Bronchial smooth muscle cell (primary cell): ENCODE measurements around the gene VAMP2. TPM values are rescaled to one million over a fixed set of nuclear protein-coding genes. Genes with fewer than 3 reads are reported as not detected.

Experiments
- total RNA-seq: library from RNA; depleted of rRNA; stranded (reverse); fragments of >200 nt; gene quantifications from 2 replicates; pipeline ENCODE4 v1.2.1, GENCODE V29; 2014

Gene VAMP2, protein sequence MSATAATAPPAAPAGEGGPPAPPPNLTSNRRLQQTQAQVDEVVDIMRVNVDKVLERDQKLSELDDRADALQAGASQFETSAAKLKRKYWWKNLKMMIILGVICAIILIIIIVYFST
- total RNA-seq, result 3.2 and 3.5 TPM in 2 replicates

DNA sequence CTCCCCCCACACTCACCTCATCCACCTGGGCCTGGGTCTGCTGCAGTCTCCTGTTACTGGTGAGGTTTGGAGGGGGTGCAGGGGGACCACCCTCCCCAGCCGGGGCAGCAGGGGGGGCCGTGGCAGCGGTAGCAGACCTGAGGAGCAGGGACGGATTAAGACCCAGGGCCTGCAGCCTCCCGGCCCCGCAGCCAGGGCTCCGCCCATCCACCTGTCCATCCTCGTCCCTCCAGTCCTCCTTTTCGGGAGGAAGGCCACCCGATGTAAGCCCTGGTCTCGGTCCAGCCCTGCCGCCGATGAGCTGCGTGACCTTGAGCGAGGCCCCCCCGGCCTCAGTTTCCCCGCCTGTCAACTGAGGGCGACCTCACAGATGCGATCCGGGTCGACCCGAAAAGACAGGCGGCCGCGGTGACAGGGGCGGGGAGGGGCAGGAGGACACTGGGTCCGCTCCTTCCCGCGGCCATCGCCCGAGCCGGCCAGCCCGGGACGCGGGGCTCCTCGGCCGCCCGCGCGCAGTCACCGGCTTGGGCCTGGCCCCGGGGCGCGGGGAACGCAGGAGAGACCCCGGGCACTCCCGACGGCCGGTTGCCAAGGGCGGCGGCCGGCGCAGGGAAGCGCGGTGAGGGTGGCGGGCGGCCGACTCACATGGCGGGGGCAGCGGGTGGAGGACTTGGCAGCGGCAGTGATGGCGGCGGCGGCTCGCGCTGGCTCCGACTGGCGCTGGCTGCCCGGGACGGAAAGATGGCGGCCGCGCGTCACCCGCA, at the start of gene VAMP2:
Gene VAMP2, minus strand, starts transcription at position 716 of the 764 bp plus-strand sequence. Its CDS starts 69 bp downstream, at position 647.

DNA sequence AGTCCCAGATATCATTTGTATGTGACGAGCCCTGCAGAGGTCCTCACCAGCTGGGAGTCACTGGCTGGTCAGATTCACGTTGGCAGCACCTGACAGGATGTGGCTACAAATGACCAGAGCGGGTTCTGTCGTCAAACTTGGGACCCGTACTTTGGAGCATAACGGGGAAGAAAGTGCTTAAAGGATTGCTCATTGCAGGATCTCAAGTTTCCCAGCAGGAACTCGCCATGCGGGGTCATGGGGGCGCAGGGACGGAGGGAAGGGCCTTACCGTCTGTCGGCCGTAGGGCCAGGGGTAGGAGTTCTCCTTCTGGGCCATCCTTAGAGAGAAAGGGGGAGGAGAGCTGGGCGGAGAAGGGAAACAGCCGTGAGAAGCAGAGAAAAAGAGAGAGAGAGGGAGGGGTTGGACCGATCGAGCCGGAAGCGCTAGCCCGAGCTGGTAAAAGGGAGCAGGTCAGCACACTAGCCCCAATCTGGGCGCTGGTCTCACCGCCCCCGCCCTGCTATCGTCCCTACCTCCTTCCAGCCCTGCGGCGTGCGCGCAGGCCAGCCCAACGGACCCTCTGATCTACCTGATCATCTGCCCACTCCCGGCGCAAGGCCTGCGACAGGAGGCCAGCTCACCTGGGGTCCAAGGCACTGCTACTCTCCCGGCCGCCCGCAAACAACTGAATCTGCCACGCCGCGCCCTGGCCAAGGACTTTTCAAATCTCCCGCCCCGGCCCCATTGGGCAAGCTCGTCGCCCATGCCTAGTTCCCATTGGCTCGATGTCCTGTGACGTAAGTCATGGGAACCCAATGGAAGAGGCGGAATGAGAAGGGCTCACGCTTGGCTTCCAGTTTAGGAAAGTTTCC, 47.4 kb upstream of the VAMP2 start, which contains the start of gene AURKB:
Gene AURKB, minus strand, starts transcription at position 669 of the 854 bp plus-strand sequence. Its CDS starts 351 bp downstream, at position 318.

DNA sequence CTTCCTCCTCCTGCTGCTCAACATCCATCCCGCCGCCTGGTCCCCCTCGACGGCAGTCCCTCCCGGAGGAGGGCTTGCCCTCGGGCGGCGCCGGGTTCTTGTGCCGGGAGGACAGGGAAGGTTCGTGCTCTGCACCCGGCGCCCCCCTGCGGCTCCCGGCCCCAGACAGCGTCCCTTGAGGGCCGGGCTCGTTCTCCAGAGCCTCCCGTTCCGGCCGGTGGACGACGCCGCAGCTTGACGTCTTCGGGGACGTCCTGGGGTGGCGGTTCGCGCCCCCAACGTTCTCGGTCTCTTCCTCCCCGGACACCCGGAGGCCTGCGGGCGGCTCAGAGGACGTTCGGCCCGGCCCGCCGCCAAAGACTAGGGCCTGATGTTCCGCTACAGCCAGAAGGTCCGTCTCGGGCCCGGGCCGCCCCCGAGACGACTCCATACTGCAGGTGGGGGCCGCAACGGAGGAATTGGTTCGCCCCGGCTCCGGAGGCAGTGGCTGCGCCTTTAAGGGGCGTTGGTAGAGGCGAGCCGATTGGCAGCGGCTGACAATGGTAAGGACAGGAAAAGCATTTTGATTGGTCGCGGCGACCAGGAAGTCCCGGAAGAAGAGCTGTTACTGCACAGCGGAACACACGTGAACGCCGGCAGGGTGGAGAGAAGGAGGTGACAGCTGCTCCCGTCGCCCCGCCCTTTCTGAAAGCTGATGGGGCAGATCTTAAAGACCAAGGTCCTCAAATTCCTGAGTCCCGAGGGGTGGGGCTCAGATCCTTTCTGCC, 27.1 kb upstream of the VAMP2 start, which contains the start of gene BORCS6:
Gene BORCS6, minus strand, starts transcription at position 470 of the 767 bp plus-strand sequence. Its CDS starts 40 bp downstream, at position 430.

DNA sequence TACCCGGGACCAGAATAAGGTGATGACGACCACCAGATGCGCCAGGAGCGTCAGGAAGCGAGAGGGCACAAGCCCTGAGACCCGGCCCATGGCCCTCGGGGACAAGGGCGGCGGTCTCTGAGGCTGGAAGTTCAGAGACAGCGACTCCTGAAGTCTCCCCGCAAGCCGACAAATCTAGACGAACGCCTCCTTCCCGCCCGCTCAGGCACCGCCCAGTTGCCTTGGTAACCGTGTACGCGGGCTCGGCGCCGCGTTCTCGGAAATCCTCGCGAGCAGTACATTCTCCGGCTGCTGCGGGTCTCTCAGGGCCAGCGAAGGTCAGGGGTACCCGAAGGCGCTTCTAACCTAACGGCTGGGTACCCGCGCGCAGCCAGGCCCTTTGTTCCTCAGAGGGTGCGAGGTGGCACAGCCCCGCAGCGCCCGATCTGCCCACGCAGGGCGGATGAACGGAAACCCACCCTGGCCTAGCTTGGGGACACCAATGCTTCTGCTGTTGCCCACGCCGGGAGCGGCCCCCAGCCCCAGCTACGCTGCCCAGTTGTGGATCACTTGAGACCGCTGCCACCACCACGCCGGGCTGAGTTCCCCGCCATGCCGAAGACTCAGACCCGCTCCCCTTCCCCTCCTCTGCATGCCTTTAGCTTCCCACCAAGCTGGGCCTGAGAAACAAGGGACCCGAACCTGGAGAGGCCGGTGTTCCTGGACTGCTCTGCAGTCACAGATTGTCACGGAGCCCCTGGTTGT, 13.6 kb upstream of the VAMP2 start, which contains the start of gene TMEM107:
Gene TMEM107, minus strand, starts transcription at position 184 of the 744 bp plus-strand sequence. Its CDS starts 94 bp downstream, at position 90.

DNA sequence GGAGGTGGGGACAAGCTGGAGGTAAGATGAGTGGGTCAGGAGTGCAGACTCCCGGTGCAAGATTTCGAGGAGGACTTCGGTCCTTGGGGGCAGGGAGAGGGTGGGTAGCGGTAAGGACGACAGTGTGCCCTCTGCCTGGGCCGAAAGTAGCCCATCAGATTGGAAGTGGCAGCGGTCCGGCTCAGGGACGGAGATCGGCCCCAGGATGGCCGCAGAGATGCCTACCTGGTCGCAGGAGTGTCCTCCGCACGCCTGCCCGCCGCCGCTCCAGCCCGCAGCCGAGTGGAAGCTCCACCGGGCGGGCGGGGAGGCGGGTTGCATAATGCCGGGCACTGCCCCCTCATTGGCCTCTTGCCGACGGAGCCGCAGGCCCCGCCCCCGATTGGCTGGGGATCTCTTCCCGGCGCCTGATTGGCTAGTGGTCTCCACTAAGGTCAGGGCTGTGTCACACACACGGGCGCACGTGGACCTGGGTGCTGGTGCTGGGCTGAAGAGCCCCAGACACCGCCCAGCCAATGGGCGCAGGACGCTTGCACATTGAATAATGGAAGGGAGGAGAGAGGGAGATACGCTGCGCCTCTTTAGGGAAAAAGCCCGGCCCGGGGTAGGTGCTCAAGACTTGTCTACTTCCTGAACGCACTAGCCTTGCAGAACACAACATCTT, 10.5 kb downstream of the VAMP2 start, which contains the start of gene PER1:
Gene PER1, minus strand, starts transcription at position 293 of the 664 bp plus-strand sequence. CDS start 1,698 bp downstream, outside the sequence.

DNA sequence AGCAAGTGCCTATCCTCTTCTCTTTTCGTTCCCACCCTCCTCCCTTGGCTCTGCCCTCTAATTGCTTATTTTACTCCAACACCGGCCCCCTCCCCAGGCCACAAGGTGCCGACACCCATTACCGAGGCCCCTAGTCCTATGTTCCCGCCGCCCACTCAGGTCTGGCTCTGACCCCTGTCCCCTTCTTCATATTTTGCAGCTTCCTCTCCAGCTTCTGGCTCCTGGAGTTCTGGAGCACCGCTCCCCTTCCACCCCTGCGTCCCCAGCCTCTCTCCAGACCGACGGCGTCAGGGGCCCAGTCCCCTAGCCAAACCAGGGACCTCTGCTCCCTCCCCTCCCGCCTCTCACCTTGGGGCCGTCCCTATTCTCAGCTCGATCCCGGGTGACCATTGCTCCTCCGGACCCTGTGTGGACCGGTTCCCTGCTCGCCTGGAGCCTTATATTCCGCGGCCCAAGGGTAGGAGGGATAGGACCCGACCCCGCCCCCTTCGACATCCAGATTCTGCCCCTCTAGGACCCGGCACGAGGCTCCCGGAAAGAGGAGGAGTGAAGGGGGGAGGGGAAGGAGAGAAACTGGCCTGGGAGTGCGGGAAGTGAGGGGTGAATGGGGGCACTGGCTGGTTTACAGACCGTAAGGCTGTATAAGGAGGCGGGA, 38.9 kb downstream of the VAMP2 start, which contains the start of gene HES7:
Gene HES7, minus strand, starts transcription at position 412 of the 655 bp plus-strand sequence. Its CDS starts 22 bp downstream, at position 390.

DNA sequence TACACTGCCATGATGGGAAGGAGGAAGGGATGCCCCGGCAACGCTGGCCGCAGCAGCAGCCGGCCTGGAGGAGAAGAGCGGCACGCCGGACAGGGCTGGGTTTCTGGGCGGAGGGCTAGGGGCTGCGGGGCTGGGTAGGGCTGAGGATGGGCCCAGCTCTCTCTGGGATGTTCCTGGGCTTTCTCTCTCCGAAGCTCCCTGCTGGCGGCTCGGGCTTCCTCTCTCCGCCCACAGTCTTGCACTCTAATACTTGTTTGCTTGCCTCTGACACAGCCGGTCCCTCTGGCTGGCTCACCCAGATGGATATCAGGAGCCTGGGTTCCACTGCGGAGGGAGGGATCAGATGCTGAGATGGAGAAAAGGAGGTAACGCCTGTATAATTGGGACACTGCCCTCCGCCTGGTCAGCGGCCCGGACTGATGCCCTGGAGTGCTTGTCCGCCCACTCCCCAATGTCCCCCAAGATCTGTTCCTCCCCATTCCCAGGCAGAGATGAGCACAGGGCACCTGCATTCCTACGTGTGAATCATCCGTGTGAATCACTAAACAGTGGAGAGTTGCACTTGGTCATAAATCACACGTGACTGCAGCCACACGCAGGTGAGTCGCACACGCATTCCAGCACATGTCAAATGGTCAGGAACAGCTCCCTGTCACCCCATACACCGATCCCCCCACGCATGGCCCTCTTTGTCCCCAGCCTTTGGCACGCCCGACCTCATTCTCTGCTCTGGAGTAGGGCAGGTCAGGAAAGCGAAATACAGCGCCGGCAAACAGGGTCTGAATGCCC, 44.6 kb downstream of the VAMP2 start, which contains the start of gene ALOXE3:
Gene ALOXE3, minus strand, starts transcription at position 535 of the 789 bp plus-strand sequence. Its CDS starts 524 bp downstream, at position 11.

Other genes with a start within 250 kb of the VAMP2 start
- 1.7 and 2.0 TPM in 2 replicates for gene RNF227, start 246.7 kb downstream of the VAMP2 start, total RNA-seq
- gene KCNAB3, start 233.1 kb downstream of the VAMP2 start, total RNA-seq, result 0.26 and 0.47 TPM in 2 replicates
- gene TRAPPC1, start 231.0 kb downstream of the VAMP2 start, total RNA-seq, result 62.2 and 66.2 TPM in 2 replicates
- gene CNTROB, start 230.7 kb downstream of the VAMP2 start, total RNA-seq, result 17.0 and 21.2 TPM in 2 replicates
- gene GUCY2D, start 160.3 kb downstream of the VAMP2 start, total RNA-seq, result under 0.01 and 0.09 TPM in 2 replicates
- not detected in 2 replicates for gene ALOX15B, start 123.9 kb downstream of the VAMP2 start, total RNA-seq
- not detected in 2 replicates for gene ALOX12B, start 75.2 kb downstream of the VAMP2 start, total RNA-seq
- under 0.01 TPM in 1 of 2 replicates, not detected in the other for gene ALOXE3, start 44.4 kb downstream of the VAMP2 start, total RNA-seq
- gene HES7, start 38.8 kb downstream of the VAMP2 start, total RNA-seq, result not detected in 2 replicates
- gene PER1, start 10.5 kb downstream of the VAMP2 start, total RNA-seq, result 3.0 and 3.4 TPM in 2 replicates
- gene TMEM107, start 13.4 kb upstream of the VAMP2 start, total RNA-seq, result 18.9 and 33.4 TPM in 2 replicates
- 5.3 and 6.8 TPM in 2 replicates for gene BORCS6, start 27.2 kb upstream of the VAMP2 start, total RNA-seq
- 0.52 and 3.9 TPM in 2 replicates for gene AURKB, start 47.6 kb upstream of the VAMP2 start, total RNA-seq
- 2.0 and 2.8 TPM in 2 replicates for gene CTC1, start 85.1 kb upstream of the VAMP2 start, total RNA-seq
- gene PFAS, start 86.3 kb upstream of the VAMP2 start, total RNA-seq, result 7.1 and 8.8 TPM in 2 replicates
- gene RANGRF, start 125.7 kb upstream of the VAMP2 start, total RNA-seq, result 7.6 and 9.9 TPM in 2 replicates
- 1.3 and 1.6 TPM in 2 replicates for gene SLC25A35, start 132.5 kb upstream of the VAMP2 start, total RNA-seq
- 0.09 TPM in 1 of 2 replicates, not detected in the other for gene ARHGEF15, start 147.3 kb upstream of the VAMP2 start, total RNA-seq
- gene ODF4, start 176.9 kb upstream of the VAMP2 start, total RNA-seq, result not detected in 2 replicates
- 3,512 and 6,339 TPM in 2 replicates for gene RPL26, start 220.2 kb upstream of the VAMP2 start, total RNA-seq
- gene RNF222, start 234.9 kb upstream of the VAMP2 start, total RNA-seq, result not detected in 2 replicates